ENCODE results near the gene ISY1. TPM values are rescaled to one million over a fixed set of nuclear protein-coding genes. Genes with fewer than 3 reads are reported as not detected.
A peak's percentile ranks its signal among the peaks of the same experiment; 100 is the strongest.
"Not testable (repeated sequence)": the region's sequence is repeated elsewhere in the genome, so short reads cannot be mapped to it uniquely, and the experiment has no call there.

ISY1 gene
- total RNA-seq = 16.8 TPM

DNA sequence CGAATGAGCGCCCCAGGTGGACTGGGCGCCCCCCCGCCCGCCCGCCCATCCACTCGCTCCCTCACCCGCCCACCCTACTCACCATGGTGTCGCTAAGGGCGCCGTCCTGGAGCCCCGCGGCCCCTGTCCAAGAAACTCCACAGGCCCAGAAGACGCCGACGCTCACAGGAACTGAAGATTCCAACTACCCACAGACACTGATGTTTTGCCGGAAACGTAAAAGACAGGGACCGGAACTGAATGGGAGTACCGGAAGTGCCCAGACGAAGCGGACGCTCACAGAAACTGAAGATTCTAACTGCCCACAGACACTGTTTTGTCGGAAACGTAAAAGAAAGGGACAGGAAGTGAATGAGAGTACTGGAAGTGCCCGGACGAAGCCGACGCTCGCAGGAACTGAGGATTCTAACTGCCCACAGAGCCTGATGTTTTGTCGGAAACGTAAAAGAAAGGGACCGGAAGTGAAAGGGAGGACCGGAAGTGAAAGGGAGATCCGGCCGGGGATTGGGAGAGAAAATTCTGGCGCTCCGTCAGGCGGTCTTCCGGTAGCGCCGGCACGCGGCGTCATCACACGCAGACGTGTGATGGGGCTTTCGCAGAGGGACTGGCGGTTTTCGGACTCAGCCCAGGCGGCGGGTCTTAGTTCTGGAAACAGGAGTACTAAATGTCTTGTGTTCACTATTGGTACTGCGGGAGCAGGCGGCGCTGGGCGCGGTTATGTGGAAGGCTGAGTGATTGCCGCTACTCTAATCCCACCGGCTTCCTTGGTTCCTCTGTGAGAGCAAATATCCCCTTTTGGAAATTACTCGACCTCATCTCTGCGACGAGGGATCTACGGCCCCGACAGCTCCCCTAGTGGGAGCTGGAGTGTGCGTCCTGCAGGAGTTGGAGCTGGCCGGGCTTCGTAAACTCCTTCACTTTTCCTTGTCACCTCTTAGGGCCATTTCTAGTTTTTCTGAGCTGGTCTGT lies at the start of gene ISY1:
Gene ISY1, minus strand, starts transcription at position 173 of the 969 bp plus-strand sequence. Its CDS starts 88 bp downstream, at position 85.
- peak; percentile 85 for DNase-seq

DNA sequence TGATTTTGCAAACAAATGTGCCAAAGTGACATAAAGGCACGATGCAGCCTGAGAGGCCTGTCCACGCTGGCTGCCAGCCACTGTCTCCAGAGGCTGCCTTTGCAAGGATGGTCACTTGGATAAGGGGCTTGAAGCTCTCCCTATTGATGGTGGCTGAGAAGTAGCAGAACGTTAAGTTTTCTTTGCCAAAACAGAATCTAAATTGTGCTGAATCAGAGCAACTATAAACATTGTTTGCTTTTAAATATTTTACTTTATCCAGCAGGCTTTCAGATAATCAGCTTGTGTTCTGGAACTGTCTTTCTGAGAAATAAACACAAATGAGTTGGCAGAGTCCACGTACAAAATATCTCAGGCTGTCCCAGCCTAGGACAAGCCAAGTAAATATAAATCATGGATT lies 46.6 kb upstream of the ISY1 start:
- no peak for DNase-seq

GRCh38 chr3:129205109-129205832 lies 44.4 kb upstream of the ISY1 start:
- DNase-seq = no peak

DNA sequence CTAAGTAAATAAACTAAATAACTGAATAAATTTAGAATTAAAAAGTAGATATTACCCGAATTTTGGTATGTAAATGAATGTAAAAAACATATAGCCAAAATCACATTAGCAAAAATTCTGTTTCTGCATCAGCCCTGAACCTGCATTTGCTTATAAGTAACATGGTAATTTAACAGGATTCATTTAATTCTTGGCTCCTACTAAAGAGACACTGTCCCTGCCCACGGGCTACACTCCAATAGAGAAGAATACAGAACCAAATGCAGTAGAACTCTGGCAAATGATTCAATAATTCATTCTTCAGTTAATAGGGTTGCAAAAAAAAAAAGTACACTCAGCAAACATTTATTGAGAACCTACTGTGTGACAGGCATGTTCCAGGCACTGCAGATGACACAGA lies 43.6 kb upstream of the ISY1 start:
- DNase-seq = no peak

DNA sequence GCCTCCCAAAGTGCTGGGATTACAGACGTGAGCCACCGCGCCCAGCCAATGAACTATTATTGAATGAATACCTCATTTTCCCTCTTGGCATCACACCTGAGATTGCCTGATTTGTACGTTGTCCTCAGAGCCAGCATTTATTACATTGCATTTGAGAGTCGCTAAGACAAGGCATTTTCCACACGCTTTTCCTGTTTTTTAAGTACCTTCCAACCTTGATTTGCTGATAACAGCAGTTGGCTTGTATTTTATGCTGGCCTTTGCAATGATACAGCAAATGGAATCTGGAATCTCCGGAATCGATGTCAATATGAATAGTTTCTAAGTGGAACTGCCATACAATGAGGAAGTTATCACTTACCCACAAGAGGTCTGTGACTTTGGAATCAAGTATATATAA lies 38.5 kb upstream of the ISY1 start:
- no peak for DNase-seq

DNA sequence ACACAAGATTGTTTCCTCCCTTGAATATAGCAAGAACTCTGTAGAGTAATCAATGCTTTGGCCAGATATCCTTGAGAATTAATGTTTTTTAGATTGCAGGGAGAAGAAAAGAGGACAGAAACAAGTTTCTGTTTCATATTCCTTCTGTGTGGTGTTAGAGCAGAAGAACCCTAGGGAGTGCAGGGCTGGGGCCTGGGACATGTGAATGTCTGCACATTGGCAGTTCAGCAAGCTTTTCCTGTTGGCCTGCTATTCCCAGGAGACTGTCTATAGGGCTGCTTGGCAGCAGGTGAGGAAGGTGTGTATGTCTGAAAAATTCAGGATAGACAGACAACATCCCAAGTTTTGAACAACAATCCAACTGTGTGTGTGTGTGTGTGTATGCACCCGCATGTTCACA lies 36.5 kb upstream of the ISY1 start:
- no peak for DNase-seq

DNA sequence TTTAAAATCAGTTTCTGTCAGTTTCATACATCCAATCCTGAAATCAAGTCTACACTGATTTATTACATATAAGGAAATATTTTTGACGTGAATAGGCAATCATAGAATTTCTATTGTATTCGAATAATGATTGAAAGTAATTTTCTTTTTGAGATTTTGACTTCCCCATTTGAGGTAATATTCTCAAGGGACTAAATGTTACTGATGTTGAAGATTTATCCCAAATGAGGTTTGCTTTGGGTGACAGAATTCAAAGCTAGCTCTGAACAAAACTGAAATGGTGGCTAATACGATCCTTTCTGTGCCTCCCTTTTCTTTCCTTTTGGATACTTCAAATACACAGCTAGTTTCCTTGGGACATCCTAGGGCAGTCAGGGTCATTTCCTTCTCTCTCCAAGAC lies 35.7 kb upstream of the ISY1 start:
- no peak for DNase-seq

DNA sequence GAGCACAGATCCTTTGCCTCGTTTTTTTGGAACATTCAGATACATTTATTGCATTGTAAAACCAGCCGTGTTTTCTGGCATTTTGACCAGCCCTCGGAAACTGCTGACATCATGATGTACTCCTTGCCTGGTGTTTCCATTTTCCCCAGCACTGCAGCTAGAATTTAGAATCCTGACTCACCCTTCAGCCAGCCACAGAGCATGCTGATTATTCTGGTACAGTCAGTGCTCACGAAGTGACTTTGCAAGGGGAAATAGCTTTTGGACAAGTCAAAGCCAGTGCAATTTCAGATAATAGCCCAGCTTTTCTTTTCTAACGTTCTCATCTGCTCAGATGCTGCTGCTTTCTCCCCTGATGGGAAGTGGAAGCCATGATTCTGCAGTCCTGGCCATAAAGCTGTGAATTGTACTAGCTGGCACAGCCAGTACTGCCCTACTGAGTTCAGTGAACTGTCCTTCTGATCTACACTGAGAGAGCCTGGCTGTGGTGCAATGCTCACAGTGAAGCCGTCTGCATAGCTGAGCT lies 34.9 kb upstream of the ISY1 start:
- DNase-seq = peak; percentile 76

DNA sequence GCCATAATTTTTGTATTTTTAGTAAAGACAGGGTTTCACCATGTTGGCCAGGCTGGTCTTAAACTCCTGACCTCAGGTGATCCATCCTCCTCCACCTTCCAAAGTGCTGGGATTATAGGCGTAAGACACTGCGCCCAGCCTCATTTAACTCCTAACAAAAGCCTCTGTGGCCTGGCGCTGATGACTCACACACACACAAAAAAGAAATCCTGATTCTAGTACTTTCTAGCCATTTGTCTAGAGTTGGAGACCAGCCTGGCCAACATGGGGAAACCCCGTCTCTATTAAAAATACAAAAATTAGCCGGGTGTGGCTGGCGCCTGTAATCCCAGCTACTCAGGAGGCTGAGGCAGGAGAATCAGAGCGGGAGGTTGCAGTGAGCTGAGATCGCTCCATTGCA lies 28.9 kb upstream of the ISY1 start:
- DNase-seq = not testable (repeated sequence)

DNA sequence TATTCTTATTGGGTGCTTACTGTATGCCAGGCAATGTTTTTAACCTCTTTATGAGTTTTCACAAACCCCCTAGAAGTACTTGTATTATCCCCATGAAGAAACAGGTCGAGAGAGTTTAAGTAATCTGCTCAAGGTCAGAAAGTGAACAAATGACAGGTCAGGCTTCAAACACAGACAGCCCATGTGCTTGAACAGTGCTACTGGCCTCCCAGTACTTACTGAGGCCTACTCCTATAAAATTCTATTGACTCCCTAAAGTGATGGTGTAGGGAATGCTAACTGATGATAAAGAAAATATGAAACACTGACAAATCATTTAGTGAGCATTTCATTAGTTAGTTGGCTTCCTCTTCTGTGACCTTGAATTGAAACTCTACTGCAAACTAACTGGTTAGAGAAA lies 27.0 kb upstream of the ISY1 start:
- no peak for DNase-seq

GRCh38 chr3:129185783-129186182 lies 24.9 kb upstream of the ISY1 start:
- no peak for DNase-seq

DNA sequence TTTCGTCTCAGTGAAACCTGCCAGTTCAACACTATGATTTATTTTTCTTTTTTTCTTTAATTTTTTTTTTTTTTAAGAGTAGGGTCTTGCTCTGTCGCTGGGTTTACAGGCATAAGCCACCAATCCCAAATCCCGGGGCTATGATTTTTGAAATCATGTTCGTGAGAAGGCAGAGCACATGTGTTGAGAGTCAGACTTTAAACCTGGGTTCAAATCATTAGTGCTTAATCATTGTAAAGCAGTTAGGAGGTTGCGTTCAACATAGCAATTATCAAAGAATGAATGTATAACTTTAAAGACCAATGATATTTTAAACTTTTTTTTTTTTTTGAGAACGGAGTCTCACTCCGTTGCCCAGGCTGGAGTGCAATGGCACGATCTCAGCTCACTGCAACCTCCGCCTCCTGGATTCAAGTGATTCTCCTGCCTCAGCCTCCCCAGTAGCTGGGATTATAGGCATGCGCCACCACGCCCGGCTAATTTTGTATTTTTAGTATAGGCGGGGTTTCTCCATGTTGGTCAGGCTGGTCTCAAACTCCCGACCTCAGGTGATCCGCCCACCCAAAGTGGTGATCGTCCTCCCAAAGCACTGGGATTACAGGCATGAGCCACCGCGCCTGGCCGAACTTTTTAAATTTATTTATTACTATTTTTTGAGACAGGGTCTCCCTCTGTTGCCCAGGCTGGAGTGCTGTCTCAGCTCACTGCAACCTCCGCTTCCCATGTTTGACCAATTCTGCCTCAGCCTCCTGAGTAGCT lies 24.1 kb upstream of the ISY1 start:
- not testable (repeated sequence) for DNase-seq

- no peak for DNase-seq
Observed at GRCh38 chr3:129184396-129184657, 23.5 kb upstream of the ISY1 start.

DNA sequence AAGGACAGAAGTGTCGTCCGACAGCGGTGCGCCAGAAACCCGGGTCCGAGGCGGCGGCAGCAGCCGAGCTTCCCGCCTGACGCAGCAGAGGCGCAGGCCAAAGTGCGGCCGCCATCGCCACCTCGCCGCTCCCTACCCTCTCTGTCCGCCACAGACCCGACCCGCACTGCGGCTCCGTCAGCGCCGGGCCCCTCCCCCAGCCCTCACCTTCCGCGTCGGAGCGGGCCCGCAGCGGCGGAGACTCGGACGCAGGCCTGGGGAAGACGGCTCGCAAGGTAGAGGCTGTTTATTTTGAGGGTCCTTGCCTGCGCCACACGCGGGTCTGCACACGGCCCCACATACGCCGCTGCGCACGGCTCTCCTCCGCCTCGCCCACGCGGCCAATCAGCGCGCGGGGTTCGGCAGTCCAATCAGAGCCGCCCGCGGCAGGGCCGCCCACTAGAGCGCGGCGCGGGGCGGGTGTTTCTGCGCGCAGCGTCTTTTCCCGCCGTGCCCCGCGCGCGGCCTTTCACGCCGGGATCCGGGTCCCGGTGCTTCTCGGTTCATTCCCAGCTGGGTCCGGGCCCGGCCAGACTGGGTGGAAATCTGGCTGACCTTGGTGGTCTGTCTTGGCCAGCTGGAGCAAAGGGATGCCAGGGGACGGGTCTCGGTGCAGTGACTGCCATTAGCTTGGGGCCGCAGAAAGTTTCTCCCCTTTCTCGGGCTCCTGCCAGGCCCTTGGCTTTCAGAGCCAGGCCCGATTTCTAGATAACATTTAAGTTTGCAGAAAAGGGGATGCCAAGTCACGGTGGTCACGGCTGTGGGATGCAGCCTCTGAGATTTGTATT lies 22.9 kb upstream of the ISY1 start, which contains the start of gene CNBP:
Gene CNBP, minus strand, starts transcription at position 328 of the 827 bp plus-strand sequence. CDS start 12,139 bp downstream, outside the sequence.
- peak; percentile 91 for DNase-seq

DNA sequence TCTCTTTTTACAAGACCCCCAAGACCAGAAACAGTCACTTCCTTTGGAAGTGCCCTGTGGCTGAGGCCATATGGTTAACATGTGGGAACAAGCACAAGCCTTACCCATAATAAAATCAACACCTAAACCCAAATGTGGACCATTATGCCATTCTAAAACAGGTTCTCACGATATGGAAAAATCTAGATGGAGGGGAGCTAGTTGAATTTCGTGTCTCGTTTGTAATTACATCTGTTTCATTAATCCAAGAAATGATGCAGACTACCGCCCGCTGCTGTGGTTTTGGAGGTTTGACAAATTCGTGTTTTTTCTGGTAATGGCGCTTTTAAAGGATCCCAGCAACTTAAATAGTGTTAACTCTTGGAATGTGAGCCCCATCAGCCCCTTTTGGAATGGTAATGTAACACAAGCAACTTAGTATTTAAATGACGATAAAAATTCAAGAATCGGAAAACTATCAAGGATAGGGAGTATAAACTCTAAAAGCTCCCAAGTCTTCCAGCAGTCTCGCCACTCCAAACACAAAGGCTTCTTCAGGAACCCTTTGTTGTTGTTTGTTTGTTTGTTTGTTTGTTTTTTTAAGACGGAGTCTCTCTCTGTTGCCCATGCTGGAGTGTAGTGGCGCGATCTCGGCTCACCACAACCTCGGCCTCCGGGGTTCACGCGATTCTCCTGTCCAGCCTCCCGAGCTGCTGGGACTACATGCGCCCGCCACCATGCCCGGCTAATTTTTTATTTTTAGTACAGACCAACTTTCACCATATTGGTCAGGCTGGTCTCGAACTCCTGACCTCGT lies 21.7 kb upstream of the ISY1 start:
- DNase-seq = no peak

- no peak for DNase-seq
Observed at GRCh38 chr3:129181819-129182218, 21.0 kb upstream of the ISY1 start.

GRCh38 chr3:129180461-129180860 lies 19.6 kb upstream of the ISY1 start:
- no peak for DNase-seq

DNA sequence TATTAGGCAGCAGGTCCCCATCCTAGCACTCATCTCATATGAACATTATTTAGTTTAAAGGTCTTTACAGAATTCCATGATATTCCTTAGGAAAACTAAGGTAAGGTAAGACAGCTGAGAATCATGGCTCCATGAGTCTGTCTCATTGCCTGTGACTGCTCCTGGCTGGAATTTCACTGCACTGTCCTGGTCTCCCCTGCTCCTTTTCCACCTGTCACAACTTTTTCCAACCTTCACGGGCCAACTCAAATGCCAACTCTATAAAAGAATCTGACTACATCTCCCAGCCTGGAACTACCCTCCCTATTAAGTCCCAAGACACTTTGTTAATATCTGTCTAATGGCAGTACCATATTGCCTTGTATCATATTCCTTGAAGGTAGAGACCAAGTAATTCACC lies 15.2 kb upstream of the ISY1 start:
- no peak for DNase-seq

- DNase-seq = no peak
Observed at GRCh38 chr3:129173725-129174124, 12.9 kb upstream of the ISY1 start.

DNA sequence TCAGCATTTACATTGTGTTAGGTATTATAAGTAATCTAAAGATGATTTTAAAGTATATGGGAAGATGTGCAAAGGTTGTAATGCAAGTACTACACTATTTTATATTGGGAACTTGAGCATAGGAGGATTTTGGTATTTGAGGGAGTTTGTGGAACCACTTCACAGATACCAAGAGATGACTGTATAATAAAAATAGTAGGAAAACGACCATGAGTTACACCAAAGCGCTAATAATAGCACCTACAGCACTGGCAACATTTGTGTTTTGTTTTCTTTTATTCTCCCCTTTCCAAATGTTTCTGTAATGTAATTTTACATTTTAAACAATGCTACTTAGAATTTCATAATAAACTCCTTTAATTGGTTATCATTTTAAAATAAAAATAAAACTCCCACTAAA lies 12.3 kb upstream of the ISY1 start:
- no peak for DNase-seq
